ENCODE results near the gene KCTD5.
"Not testable (repeated sequence)": the region's sequence is repeated elsewhere in the genome, so short reads cannot be mapped to it uniquely, and the experiment has no call there.

Gene KCTD5

GRCh38 chr16:2687531-2688308 is 5.4 kb downstream of the KCTD5 start:
- no peaks in the 10 kb centered on the region for H3K27me3 ChIP-seq (ENCODE audit: insufficient read depth, low read length)
- no peak overlapping the region for H3K27ac ChIP-seq (ENCODE audit: low read depth, low read length)
- peaks cover 65% of the 10 kb centered on the region for H3K79me2 ChIP-seq (ENCODE audit: control insufficient read depth, insufficient read depth, low read length, unreplicated experiment)
- H2AFZ ChIP-seq (ENCODE audit: low read length, unreplicated experiment), result no peak overlapping the region
- no peak overlapping the region for H3K4me3 ChIP-seq (ENCODE audit: low read depth, low read length)
- peaks cover 8% of the 10 kb centered on the region for H3K4me1 ChIP-seq (ENCODE audit: control insufficient read depth, insufficient read depth, low read length, unreplicated experiment)
- H3K36me3 ChIP-seq (ENCODE audit: insufficient read depth, low read length), result no peaks in the 10 kb centered on the region

- H3K27me3 ChIP-seq (ENCODE audit: insufficient read depth, low read length); H3K36me3 ChIP-seq (ENCODE audit: insufficient read depth, low read length); H3K4me3 ChIP-seq (ENCODE audit: low read depth, low read length); H2AFZ ChIP-seq (ENCODE audit: low read length, unreplicated experiment); H3K27ac ChIP-seq (ENCODE audit: low read depth, low read length); H3K4me1 ChIP-seq (ENCODE audit: control insufficient read depth, insufficient read depth, low read length, unreplicated experiment): not testable (repeated sequence)
- H3K79me2 ChIP-seq (ENCODE audit: control insufficient read depth, insufficient read depth, low read length, unreplicated experiment), result peaks cover 61% of the 10 kb centered on the region
Measured at GRCh38 chr16:2689422-2689821, 7.1 kb downstream of the KCTD5 start.

- Histone ChIP-seq H3K27ac (ENCODE audit: low read depth, low read length) (no peak overlapping the region), H3K4me3 (ENCODE audit: low read depth, low read length) (no peak overlapping the region), H2AFZ (ENCODE audit: low read length, unreplicated experiment) (no peak overlapping the region), H3K79me2 (ENCODE audit: control insufficient read depth, insufficient read depth, low read length, unreplicated experiment) (peaks cover 56% of the 10 kb centered on the region), H3K4me1 (ENCODE audit: control insufficient read depth, insufficient read depth, low read length, unreplicated experiment) (peaks cover 4% of the 10 kb centered on the region), H3K36me3 (ENCODE audit: insufficient read depth, low read length) (no peaks in the 10 kb centered on the region), H3K27me3 (ENCODE audit: insufficient read depth, low read length) (no peaks in the 10 kb centered on the region)
Measured at GRCh38 chr16:2689968-2690801, 7.9 kb downstream of the KCTD5 start.

- Histone ChIP-seq H3K4me1 (ENCODE audit: control insufficient read depth, insufficient read depth, low read length, unreplicated experiment) (peaks cover 4% of the 10 kb centered on the region), H3K27ac (ENCODE audit: low read depth, low read length) (no peak overlapping the region), H3K36me3 (ENCODE audit: insufficient read depth, low read length) (no peaks in the 10 kb centered on the region), H2AFZ (ENCODE audit: low read length, unreplicated experiment) (no peak overlapping the region), H3K4me3 (ENCODE audit: low read depth, low read length) (no peak overlapping the region), H3K27me3 (ENCODE audit: insufficient read depth, low read length) (no peaks in the 10 kb centered on the region), H3K79me2 (ENCODE audit: control insufficient read depth, insufficient read depth, low read length, unreplicated experiment) (peaks cover 54% of the 10 kb centered on the region)
Measured at GRCh38 chr16:2690852-2691251, 8.5 kb downstream of the KCTD5 start.

GRCh38 chr16:2691491-2692248 is 9.3 kb downstream of the KCTD5 start:
- Histone ChIP-seq H3K27ac (ENCODE audit: low read depth, low read length) (no peak overlapping the region), H3K79me2 (ENCODE audit: control insufficient read depth, insufficient read depth, low read length, unreplicated experiment) (peaks cover 53% of the 10 kb centered on the region), H3K4me1 (ENCODE audit: control insufficient read depth, insufficient read depth, low read length, unreplicated experiment) (peaks cover 4% of the 10 kb centered on the region)

GRCh38 chr16:2692251-2692947 is 10.1 kb downstream of the KCTD5 start:
- Histone ChIP-seq H3K4me3 (ENCODE audit: low read depth, low read length) (no peak overlapping the region), H3K27ac (ENCODE audit: low read depth, low read length) (no peak overlapping the region), H2AFZ (ENCODE audit: low read length, unreplicated experiment) (no peak overlapping the region), H3K4me1 (ENCODE audit: control insufficient read depth, insufficient read depth, low read length, unreplicated experiment) (no peaks in the 10 kb centered on the region), H3K79me2 (ENCODE audit: control insufficient read depth, insufficient read depth, low read length, unreplicated experiment) (peaks cover 47% of the 10 kb centered on the region), H3K27me3 (ENCODE audit: insufficient read depth, low read length) (no peaks in the 10 kb centered on the region), H3K36me3 (ENCODE audit: insufficient read depth, low read length) (no peaks in the 10 kb centered on the region)

More at GRCh38 chr16:2691491-2692248, 9.3 kb downstream of the KCTD5 start:
- H2AFZ ChIP-seq (ENCODE audit: low read length, unreplicated experiment), result no peak overlapping the region
- no peaks in the 10 kb centered on the region for H3K36me3 ChIP-seq (ENCODE audit: insufficient read depth, low read length)
- no peaks in the 10 kb centered on the region for H3K27me3 ChIP-seq (ENCODE audit: insufficient read depth, low read length)
- H3K4me3 ChIP-seq (ENCODE audit: low read depth, low read length), result no peak overlapping the region

GRCh38 chr16:2692948-2693651 is 10.8 kb downstream of the KCTD5 start:
- no peak overlapping the region for H2AFZ ChIP-seq (ENCODE audit: low read length, unreplicated experiment)
- H3K36me3 ChIP-seq (ENCODE audit: insufficient read depth, low read length), result no peaks in the 10 kb centered on the region
- H3K4me3 ChIP-seq (ENCODE audit: low read depth, low read length), result no peak overlapping the region
- peaks cover 41% of the 10 kb centered on the region for H3K79me2 ChIP-seq (ENCODE audit: control insufficient read depth, insufficient read depth, low read length, unreplicated experiment)
- H3K4me1 ChIP-seq (ENCODE audit: control insufficient read depth, insufficient read depth, low read length, unreplicated experiment), result no peaks in the 10 kb centered on the region
- no peaks in the 10 kb centered on the region for H3K27me3 ChIP-seq (ENCODE audit: insufficient read depth, low read length)
- no peak overlapping the region for H3K27ac ChIP-seq (ENCODE audit: low read depth, low read length)

- H2AFZ ChIP-seq (ENCODE audit: low read length, unreplicated experiment); H3K36me3 ChIP-seq (ENCODE audit: insufficient read depth, low read length); H3K27me3 ChIP-seq (ENCODE audit: insufficient read depth, low read length); H3K27ac ChIP-seq (ENCODE audit: low read depth, low read length); H3K4me1 ChIP-seq (ENCODE audit: control insufficient read depth, insufficient read depth, low read length, unreplicated experiment); H3K4me3 ChIP-seq (ENCODE audit: low read depth, low read length): not testable (repeated sequence)
- peaks cover 21% of the 10 kb centered on the region for H3K79me2 ChIP-seq (ENCODE audit: control insufficient read depth, insufficient read depth, low read length, unreplicated experiment)
Measured at GRCh38 chr16:2696601-2697250, 14.4 kb downstream of the KCTD5 start.

- Histone ChIP-seq H3K36me3 (ENCODE audit: insufficient read depth, low read length) (no peaks in the 10 kb centered on the region), H3K27ac (ENCODE audit: low read depth, low read length) (no peak overlapping the region), H3K27me3 (ENCODE audit: insufficient read depth, low read length) (no peaks in the 10 kb centered on the region), H3K79me2 (ENCODE audit: control insufficient read depth, insufficient read depth, low read length, unreplicated experiment) (peaks cover 15% of the 10 kb centered on the region), H2AFZ (ENCODE audit: low read length, unreplicated experiment) (no peak overlapping the region), H3K4me3 (ENCODE audit: low read depth, low read length) (no peak overlapping the region), H3K4me1 (ENCODE audit: control insufficient read depth, insufficient read depth, low read length, unreplicated experiment) (no peaks in the 10 kb centered on the region)
Measured at GRCh38 chr16:2697401-2697948, 15.2 kb downstream of the KCTD5 start.
